Neural cell (in vitro differentiated cells): ENCODE results near the gene OXSM. TPM values are rescaled to one million over a fixed set of nuclear protein-coding genes. Genes with fewer than 3 reads are reported as not detected.

Experiments used
- H2AFZ ChIP-seq: fragments of 200-600, 300-800 bp; sonication (generic), shearing (Covaris generic); 2 replicates; pipeline ENCODE4 v1.6.0; 2014; ENCODE audit warnings: low read depth, mild to moderate bottlenecking, antibody characterized with exemption, low read length, moderate library complexity
- H3F3A ChIP-seq: fragments of 200-600 bp; shearing (Covaris generic); 2 replicates; pipeline ENCODE4 v1.6.1; 2016; ENCODE audit warnings: mild to moderate bottlenecking, moderate library complexity, mixed read lengths, antibody characterized with exemption, low read length; ENCODE audit not compliant: insufficient read depth, poor library complexity, severe bottlenecking
- H3K27ac ChIP-seq: fragments of 200-600, 300-800 bp; sonication (generic), shearing (Covaris generic); 2 replicates; pipeline ENCODE4 v1.5.1; 2014; ENCODE audit warnings: mild to moderate bottlenecking, low read length, moderate library complexity
- H3K27me3 ChIP-seq: fragments of 300-800, 200-600 bp; sonication (generic), shearing (Covaris generic); 2 replicates; pipeline ENCODE4 v1.6.0; 2014; ENCODE audit warnings: mild to moderate bottlenecking, low read depth, low read length, moderate library complexity; ENCODE audit not compliant: insufficient read depth
- H3K36me3 ChIP-seq: fragments of 300-800, 200-600 bp; sonication (generic), shearing (Covaris generic); 2 replicates; pipeline ENCODE4 v1.5.1; 2014; ENCODE audit warnings: mild to moderate bottlenecking, antibody characterized with exemption, low read length, moderate library complexity; ENCODE audit not compliant: insufficient read depth
- H3K4me2 ChIP-seq: fragments of 300-800, 200-600 bp; sonication (generic), shearing (Covaris generic); 2 replicates; pipeline ENCODE4 v1.6.0; 2014; ENCODE audit warnings: mild to moderate bottlenecking, low read length
- H3K4me3 ChIP-seq: fragments of 300-800, 200-600 bp; sonication (generic), shearing (Covaris generic); 2 replicates; pipeline ENCODE4 v1.5.1; 2014; ENCODE audit warnings: mild to moderate bottlenecking, low read length, moderate library complexity
- H3K79me2 ChIP-seq: fragments of 200-600 bp; shearing (Covaris generic); replicated peaks from 2 replicates; pipeline ENCODE4 v1.6.0; 2014; ENCODE audit warnings: mild to moderate bottlenecking, low read length, moderate library complexity; ENCODE audit not compliant: insufficient read depth
- H3K9ac ChIP-seq: fragments of 300-800, 200-600 bp; sonication (generic), shearing (Covaris generic); 2 replicates; pipeline ENCODE4 v1.6.1; 2016; ENCODE audit warnings: mild to moderate bottlenecking, low read length, mixed read lengths
- H3K9me2 ChIP-seq: fragments of 200-600 bp; shearing (Covaris generic); 2 replicates; pipeline ENCODE4 v1.6.1; 2016; ENCODE audit warnings: mild to moderate bottlenecking, low read length, mixed read lengths; ENCODE audit not compliant: insufficient read depth
- H3K9me3 ChIP-seq: fragments of 200-600, 300-800 bp; sonication (generic), shearing (Covaris generic); 2 replicates; pipeline ENCODE4 v1.6.1; 2016; ENCODE audit warnings: mild to moderate bottlenecking, mixed run types, low read length, moderate library complexity, mixed read lengths
- H4K20me1 ChIP-seq: fragments of 200-600 bp; shearing (Covaris generic); 2 replicates; pipeline ENCODE4 v1.6.1; 2016; ENCODE audit warnings: mild to moderate bottlenecking, mixed run types; ENCODE audit not compliant: insufficient read depth
- CTCF ChIP-seq: fragments of 450-650 bp; IDR thresholded peaks from 2 replicates; pipeline ENCODE4 v1.5.1; 2014; ENCODE audit warnings: antibody characterized with exemption, mild to moderate bottlenecking, moderate library complexity; ENCODE audit not compliant: poor library complexity, severe bottlenecking
- EP300 ChIP-seq: fragments of 450-650 bp; conservative IDR thresholded peaks from 2 replicates; pipeline ENCODE4 v1.6.1; 2014; ENCODE audit warnings: antibody characterized with exemption, mild to moderate bottlenecking, moderate library complexity; ENCODE audit not compliant: poor library complexity, severe bottlenecking
- EZH2 ChIP-seq: fragments of 200-600, 300-800 bp; shearing (Covaris generic), sonication (generic); IDR thresholded peaks from 2 replicates; pipeline ENCODE4 v1.6.1; 2014; ENCODE audit warnings: antibody characterized with exemption, low read length, borderline replicate concordance, mild to moderate bottlenecking; ENCODE audit not compliant: insufficient read depth, poor library complexity, severe bottlenecking
- MXI1 ChIP-seq: fragments of 450-650 bp; conservative IDR thresholded peaks from 2 replicates; pipeline ENCODE4 v1.6.1; 2014; ENCODE audit warnings: antibody characterized with exemption, mild to moderate bottlenecking; ENCODE audit not compliant: poor library complexity, severe bottlenecking
- POLR2AphosphoS5 ChIP-seq: IDR thresholded peaks from 2 replicates; pipeline ENCODE4 v1.6.1; 2012
- RAD21 ChIP-seq: fragments of 450-650 bp; conservative IDR thresholded peaks from 2 replicates; pipeline ENCODE4 v1.6.1; 2014; ENCODE audit warnings: antibody characterized with exemption, mild to moderate bottlenecking, moderate library complexity
- REST ChIP-seq: IDR thresholded peaks from 2 replicates; pipeline ENCODE4 v1.6.1; 2012; ENCODE audit warnings: borderline replicate concordance
- SMC3 ChIP-seq: fragments of 450-650 bp; conservative IDR thresholded peaks from 2 replicates; pipeline ENCODE4 v1.6.1; 2014; ENCODE audit warnings: antibody characterized with exemption, mild to moderate bottlenecking, moderate library complexity; ENCODE audit not compliant: poor library complexity
- TAF1 ChIP-seq: IDR thresholded peaks from 2 replicates; pipeline ENCODE4 v1.6.1; 2012; ENCODE audit warnings: low read depth
- polyA plus RNA-seq: library from polyadenylated mRNA; depleted of rRNA; stranded (reverse); fragments of >200 nt; gene quantifications from 2 replicates; pipeline ENCODE4 v1.2.3, GENCODE V29; 2014

The OXSM gene
- polyA plus RNA-seq, 1 donor from 2014 or later = 6.7 TPM

- no peak overlapping the region for H3K27ac ChIP-seq
- H3K79me2 ChIP-seq = no peaks in the 10 kb centered on the region
- no peak overlapping the region for H3K9ac ChIP-seq
- H3K9me3 ChIP-seq = no peaks in the 10 kb centered on the region
- no peak overlapping the region for H3K4me2 ChIP-seq
- H3K27me3 ChIP-seq = no peaks in the 10 kb centered on the region
- no peaks in the 10 kb centered on the region for H3K36me3 ChIP-seq
- H3F3A ChIP-seq = no peaks in the 10 kb centered on the region
- H3K4me3 ChIP-seq = no peak overlapping the region
- H3K9me2 ChIP-seq = no peaks in the 10 kb centered on the region
- H4K20me1 ChIP-seq = no peaks in the 10 kb centered on the region
- no peak overlapping the region for H2AFZ ChIP-seq
- no peak for TF ChIP-seq SMC3
- TF ChIP-seq EZH2 = no peak
- no peak for TF ChIP-seq RAD21
- TF ChIP-seq TAF1 = no peak
- TF ChIP-seq EP300 = no peak
- TF ChIP-seq CTCF = no peak
- TF ChIP-seq REST = no peak
Measured at GRCh38 chr3:25820816-25821486, 31.1 kb downstream of the OXSM start.

GRCh38 chr3:25821746-25822573, 32.1 kb downstream of the OXSM start:
- Histone ChIP-seq H3K4me2 (no peak overlapping the region), H3K27ac (no peak overlapping the region), H4K20me1 (no peaks in the 10 kb centered on the region), H3K27me3 (no peaks in the 10 kb centered on the region), H3K9me2 (no peaks in the 10 kb centered on the region), H3K4me3 (no peak overlapping the region), H3K9me3 (no peaks in the 10 kb centered on the region), H3F3A (no peaks in the 10 kb centered on the region), H3K36me3 (no peaks in the 10 kb centered on the region), H2AFZ (no peak overlapping the region), H3K79me2 (no peaks in the 10 kb centered on the region), H3K9ac (no peak overlapping the region)
- TF ChIP-seq TAF1 (no peak), RAD21 (no peak), POLR2AphosphoS5 (no peak), EP300 (no peak), MXI1 (no peak), SMC3 (no peak)
